H9 (cell line): ENCODE measurements around the gene GIT2. TPM values are rescaled to one million over a fixed set of nuclear protein-coding genes. Genes with fewer than 3 reads are reported as not detected.
A peak's percentile ranks its signal among the peaks of the same experiment; 100 is the strongest.

Experiments
- DNase-seq: peaks from one replicate; pipeline ENCODE4 v3.0.0-alpha.2; 2017
- H2AFZ ChIP-seq: one replicate; pipeline ENCODE4 v1.6.1; 2013; ENCODE audit warnings: mild to moderate bottlenecking, low read length, control low read depth, moderate library complexity
- H2AK5ac ChIP-seq: 2 replicates; pipeline ENCODE4 v1.6.1; 2013; ENCODE audit warnings: low read length, control low read depth, mixed read lengths; ENCODE audit not compliant: insufficient read length
- H2BK120ac ChIP-seq: one replicate; pipeline ENCODE4 v1.6.1; 2013; ENCODE audit warnings: low read depth, mild to moderate bottlenecking, low read length, control low read depth, inconsistent platforms; ENCODE audit not compliant: poor library complexity, severe bottlenecking
- H2BK12ac ChIP-seq: 2 replicates; pipeline ENCODE4 v1.6.1; 2013; ENCODE audit warnings: low read length, control low read depth, mixed read lengths, low read depth; ENCODE audit not compliant: insufficient read length
- H2BK15ac ChIP-seq: 2 replicates; pipeline ENCODE4 v1.6.1; 2013; ENCODE audit warnings: low read depth, low read length, control low read depth
- H2BK20ac ChIP-seq: one replicate; pipeline ENCODE4 v1.6.1; 2013; ENCODE audit warnings: low read depth, mild to moderate bottlenecking, low read length, control low read depth, inconsistent platforms; ENCODE audit not compliant: poor library complexity, severe bottlenecking
- H2BK5ac ChIP-seq: 2 replicates; pipeline ENCODE4 v1.6.1; 2013; ENCODE audit warnings: low read length, control low read depth, mixed read lengths; ENCODE audit not compliant: insufficient read length
- H3K14ac ChIP-seq: 2 replicates; pipeline ENCODE4 v1.6.1; 2013; ENCODE audit warnings: low read length, control low read depth; ENCODE audit not compliant: insufficient read depth
- H3K18ac ChIP-seq: 2 replicates; pipeline ENCODE4 v1.6.1; 2013; ENCODE audit warnings: low read depth, mild to moderate bottlenecking, mixed read lengths, low read length, control low read depth; ENCODE audit not compliant: insufficient read length
- H3K23ac ChIP-seq: 2 replicates; pipeline ENCODE4 v1.6.1; 2013; ENCODE audit warnings: low read length, control low read depth, mixed read lengths, low read depth; ENCODE audit not compliant: insufficient read length
- H3K23me2 ChIP-seq: 2 replicates; pipeline ENCODE4 v1.6.1; 2013; ENCODE audit warnings: low read depth, mild to moderate bottlenecking, mixed read lengths, low read length, control low read depth; ENCODE audit not compliant: insufficient read length, poor library complexity, severe bottlenecking
- H3K27ac ChIP-seq: 2 replicates; pipeline ENCODE4 v1.5.1; 2013; ENCODE audit warnings: low read length, control low read depth, mixed read lengths, low read depth; ENCODE audit not compliant: insufficient read length
- H3K27me3 ChIP-seq: 2 replicates; pipeline ENCODE4 v1.6.1; 2013; ENCODE audit warnings: low read length, control low read depth, inconsistent platforms; ENCODE audit not compliant: insufficient read depth
- H3K4ac ChIP-seq: 2 replicates; pipeline ENCODE4 v1.6.1; 2013; ENCODE audit warnings: low read depth, mild to moderate bottlenecking, control low read depth, inconsistent platforms, low read length, moderate library complexity
- H3K4me1 ChIP-seq: 2 replicates; pipeline ENCODE4 v1.6.1; 2013; ENCODE audit warnings: low read length, control low read depth, inconsistent platforms; ENCODE audit not compliant: insufficient read depth
- H3K4me2 ChIP-seq: 2 replicates; pipeline ENCODE4 v1.6.1; 2013; ENCODE audit warnings: low read length, control low read depth, mixed read lengths; ENCODE audit not compliant: insufficient read length, insufficient read depth
- H3K56ac ChIP-seq: 2 replicates; pipeline ENCODE4 v1.6.1; 2013; ENCODE audit warnings: low read depth, mild to moderate bottlenecking, mixed read lengths, low read length, control low read depth; ENCODE audit not compliant: insufficient read length
- H3K79me1 ChIP-seq: 2 replicates; pipeline ENCODE4 v1.6.1; 2013; ENCODE audit warnings: low read depth, mild to moderate bottlenecking, moderate library complexity, low read length, control low read depth, inconsistent platforms; ENCODE audit not compliant: insufficient read depth, poor library complexity, severe bottlenecking
- H3K79me2 ChIP-seq: 2 replicates; pipeline ENCODE4 v1.6.1; 2013; ENCODE audit warnings: low read length, control low read depth, inconsistent platforms; ENCODE audit not compliant: insufficient read depth
- H3K9ac ChIP-seq: 2 replicates; pipeline ENCODE4 v1.6.1; 2013; ENCODE audit warnings: low read length, control low read depth, mixed read lengths; ENCODE audit not compliant: insufficient read length; ENCODE audit errors: extremely low read depth
- H3K9me3 ChIP-seq: one replicate; pipeline ENCODE4 v1.6.1; 2013; ENCODE audit warnings: low read depth, low read length, inconsistent platforms; ENCODE audit not compliant: control insufficient read depth
- H3T11ph ChIP-seq: one replicate; pipeline ENCODE4 v1.6.1; 2013; ENCODE audit warnings: mild to moderate bottlenecking, low read length, control low read depth, inconsistent platforms
- H4K20me1 ChIP-seq: one replicate; pipeline ENCODE4 v1.6.1; 2013; ENCODE audit not compliant: control insufficient read depth, insufficient read length, insufficient read depth
- H4K5ac ChIP-seq: 2 replicates; pipeline ENCODE4 v1.6.1; 2013; ENCODE audit warnings: low read depth, mild to moderate bottlenecking, mixed read lengths, low read length, control low read depth; ENCODE audit not compliant: insufficient read length
- H4K8ac ChIP-seq: replicated peaks from 2 replicates; pipeline ENCODE4 v1.6.1; 2013; ENCODE audit warnings: low read length, control low read depth, mixed read lengths, low read depth; ENCODE audit not compliant: insufficient read length
- H4K91ac ChIP-seq: 2 replicates; pipeline ENCODE4 v1.6.1; 2013; ENCODE audit warnings: low read depth, mild to moderate bottlenecking, moderate library complexity, mixed read lengths, low read length, control low read depth; ENCODE audit not compliant: insufficient read length
- H3K27ac Mint-ChIP-seq, 3 experiments: 2 replicates in 2 of 3; 3 replicates in 1 of 3; pipeline ENCODE4 v1.8.0; 2020 to 2021; ENCODE audit warnings: mixed read lengths in 3 of 3, mild to moderate bottlenecking in 1 of 3, moderate library complexity in 1 of 3
- H3K27me3 Mint-ChIP-seq: 2 replicates; pipeline ENCODE4 v1.8.0; 2021; ENCODE audit warnings: low read depth, mild to moderate bottlenecking, moderate library complexity, mixed read lengths
- H3K36me3 Mint-ChIP-seq, 3 experiments: 2 replicates in 2 of 3; 3 replicates in 1 of 3; pipeline ENCODE4 v1.8.0; 2020 to 2021; ENCODE audit warnings: low read depth in 3 of 3, mixed read lengths in 3 of 3; ENCODE audit not compliant: insufficient read depth in 1 of 3
- H3K4me1 Mint-ChIP-seq, 2 experiments: 2 replicates each; pipeline ENCODE4 v1.8.0; 2020; ENCODE audit warnings: mixed read lengths in 2 of 2
- H3K4me3 Mint-ChIP-seq, 2 experiments: 2 replicates in 1 of 2; 3 replicates in 1 of 2; pipeline ENCODE4 v1.8.0; 2020 to 2021; ENCODE audit warnings: mild to moderate bottlenecking in 2 of 2, mixed read lengths in 2 of 2, moderate library complexity in 1 of 2
- H3K9me3 Mint-ChIP-seq, 2 experiments: 2 replicates in 1 of 2; 3 replicates in 1 of 2; pipeline ENCODE4 v1.8.0; 2020; ENCODE audit warnings: mild to moderate bottlenecking in 2 of 2, mixed read lengths in 2 of 2, moderate library complexity in 1 of 2
- WGBS: extraction: QIAGEN DNeasy Blood & Tissue Kit; methylation state at CpG from one replicate; pipeline ENCODE4 v1.1.7; 2013; ENCODE audit warnings: missing lambda C conversion rate, low lambda C conversion rate, mixed read lengths; ENCODE audit not compliant: insufficient read length; ENCODE audit errors: extremely low coverage; 5-methylcytosine and 5-hydroxymethylcytosine counted together
- total RNA-seq: library from RNA; stranded (reverse); gene quantifications from 2 replicates; pipeline ENCODE4 v1.2.1, GENCODE V29; 2021
- TF ChIP-seq, protein P1 (sequence below): fragments of 200-600 bp; sonication (generic); conservative IDR thresholded peaks from 3 replicates; pipeline ENCODE4 v1.8.0; 2021; ENCODE audit warnings: antibody characterized with exemption, mild to moderate bottlenecking

The GIT2 gene
- total RNA-seq, 1 experiment from 2014 or later: 27.0 TPM

DNA sequence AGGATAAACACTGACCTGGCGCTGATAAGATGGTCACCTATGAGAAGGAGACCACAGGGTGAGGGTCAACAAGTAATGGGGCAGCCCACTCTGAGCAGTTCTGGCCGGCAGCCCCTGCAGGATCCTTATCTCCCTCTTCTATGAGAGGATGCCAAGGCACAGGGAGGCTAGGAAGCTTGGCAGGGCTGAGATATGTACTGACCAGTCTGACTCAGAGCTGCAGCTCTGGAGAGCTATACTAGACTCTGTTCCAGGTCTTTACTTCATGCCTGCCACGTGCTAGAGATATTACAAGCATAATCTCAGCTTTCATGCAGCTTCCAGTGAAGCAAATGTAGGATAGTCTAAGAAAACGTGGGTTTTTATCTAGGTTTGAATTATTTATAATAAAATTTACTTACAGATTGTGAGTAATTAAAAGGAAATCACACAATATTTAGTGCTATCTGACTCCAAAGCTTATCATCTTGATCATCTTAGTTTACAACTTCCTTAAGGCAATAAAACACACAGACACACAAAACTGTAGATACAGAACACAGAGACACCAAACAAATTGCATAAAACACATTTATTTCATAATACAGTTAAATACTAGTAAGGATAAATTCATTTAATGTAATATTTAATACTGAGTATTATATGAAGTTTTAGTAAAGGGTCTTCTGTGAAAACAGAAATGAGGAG is 32.3 kb downstream of the GIT2 start:
- no peak for DNase-seq
- Histone ChIP-seq H3K79me2 (no peaks in the 10 kb centered on the region), H3K23me2 (no peaks in the 10 kb centered on the region), H3K14ac (no peak overlapping the region), H2AK5ac (no peak overlapping the region), H3K9me3 (no peaks in the 10 kb centered on the region), H3K27ac (no peak overlapping the region), H3K4me1 (no peaks in the 10 kb centered on the region), H3K18ac (no peak overlapping the region), H4K8ac (no peak overlapping the region), H2BK15ac (no peak overlapping the region), H2BK120ac (no peak overlapping the region), H3T11ph (no peak overlapping the region), H2AFZ (no peak overlapping the region), H3K27me3 (no peaks in the 10 kb centered on the region), H2BK20ac (no peak overlapping the region), H3K56ac (no peak overlapping the region), H2BK5ac (no peak overlapping the region), H3K23ac (no peak overlapping the region), H4K5ac (no peak overlapping the region), H4K20me1 (no peaks in the 10 kb centered on the region), H3K79me1 (no peaks in the 10 kb centered on the region), H2BK12ac (no peak overlapping the region), H4K91ac (no peak overlapping the region), H3K4ac (no peak overlapping the region), H3K4me2 (no peak overlapping the region), H3K9ac (no peak overlapping the region)
- TF ChIP-seq, protein P1, sequence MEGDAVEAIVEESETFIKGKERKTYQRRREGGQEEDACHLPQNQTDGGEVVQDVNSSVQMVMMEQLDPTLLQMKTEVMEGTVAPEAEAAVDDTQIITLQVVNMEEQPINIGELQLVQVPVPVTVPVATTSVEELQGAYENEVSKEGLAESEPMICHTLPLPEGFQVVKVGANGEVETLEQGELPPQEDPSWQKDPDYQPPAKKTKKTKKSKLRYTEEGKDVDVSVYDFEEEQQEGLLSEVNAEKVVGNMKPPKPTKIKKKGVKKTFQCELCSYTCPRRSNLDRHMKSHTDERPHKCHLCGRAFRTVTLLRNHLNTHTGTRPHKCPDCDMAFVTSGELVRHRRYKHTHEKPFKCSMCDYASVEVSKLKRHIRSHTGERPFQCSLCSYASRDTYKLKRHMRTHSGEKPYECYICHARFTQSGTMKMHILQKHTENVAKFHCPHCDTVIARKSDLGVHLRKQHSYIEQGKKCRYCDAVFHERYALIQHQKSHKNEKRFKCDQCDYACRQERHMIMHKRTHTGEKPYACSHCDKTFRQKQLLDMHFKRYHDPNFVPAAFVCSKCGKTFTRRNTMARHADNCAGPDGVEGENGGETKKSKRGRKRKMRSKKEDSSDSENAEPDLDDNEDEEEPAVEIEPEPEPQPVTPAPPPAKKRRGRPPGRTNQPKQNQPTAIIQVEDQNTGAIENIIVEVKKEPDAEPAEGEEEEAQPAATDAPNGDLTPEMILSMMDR: no peak
- Mint-ChIP-seq H3K27ac (peak overlapping the region in 1 of 3 experiments; percentile 63; a peak in 1 of 7 replicates), H3K36me3 (peaks cover 4 to 34% (median 13%) of the 10 kb centered on the region in 3 experiments; a peak in 5 of 7 replicates), H3K27me3 (no peaks in the 10 kb centered on the region), H3K4me3 (no peak overlapping the region), H3K9me3 (no peaks in the 10 kb centered on the region), H3K4me1 (peaks cover 2 to 3% of the 10 kb centered on the region in 2 experiments; a peak in 3 of 4 replicates)
- WGBS: no CpG with 5 or more reads among the region's 4 CpGs
